ENCODE results near the gene TSPAN2. TPM values are rescaled to one million over a fixed set of nuclear protein-coding genes. Genes with fewer than 3 reads are reported as not detected.

The TSPAN2 gene
- total and polyA plus RNA-seq, 2 experiments from 2014 or later, result 11.2 to 11.8 TPM

GRCh38 chr1:115006191-115006590, 83.1 kb downstream of the TSPAN2 start (continued):
- TF ChIP-seq STAT1 (IDR thresholded peaks at IDR 0.05; ENCODE audit: unreplicated experiment) (no peak), NANOG (IDR thresholded peaks at IDR 0.05; ENCODE audit: borderline replicate concordance) (no peak), EZH2phosphoT487 (IDR thresholded peaks at IDR 0.05; ENCODE audit: unreplicated experiment) (no peak)

Other genes with a start within 250 kb of the TSPAN2 start
- 0.24 and 0.50 TPM in 2 replicates for gene SYCP1, start 234.6 kb downstream of the TSPAN2 start, total RNA-seq (2014; rRNA removed; shearing (Covaris generic))
- gene SYCP1, start 234.6 kb downstream of the TSPAN2 start, polyA plus RNA-seq (2016; fragmentation: Nextera tagmentation; extraction: Ambion mirVana), result 0.66 and 2.1 TPM in 2 replicates
- not detected in 2 replicates for gene TSHB, start 59.7 kb downstream of the TSPAN2 start, total RNA-seq (2014; rRNA removed; shearing (Covaris generic))
- not detected in 2 replicates for gene TSHB, start 59.7 kb downstream of the TSPAN2 start, polyA plus RNA-seq (2016; fragmentation: Nextera tagmentation; extraction: Ambion mirVana)
- 0.28 TPM in 1 of 2 replicates, not detected in the other for gene NGF, start 248.7 kb upstream of the TSPAN2 start, total RNA-seq (2014; rRNA removed; shearing (Covaris generic))
- gene NGF, start 248.7 kb upstream of the TSPAN2 start, polyA plus RNA-seq (2016; fragmentation: Nextera tagmentation; extraction: Ambion mirVana), result 0.92 and 1.1 TPM in 2 replicates

Measured in GM23338 (cell line).